NT2/D1 (cell line): ENCODE measurements around the gene ABCF3.

Experiments
- YY1 ChIP-seq: IDR thresholded peaks from 2 replicates; pipeline ENCODE4 v1.6.1; 2011; ENCODE audit not compliant: insufficient read length, insufficient read depth
- ZNF274 ChIP-seq: IDR thresholded peaks from 2 replicates; pipeline ENCODE4 v1.6.1; 2011; ENCODE audit warnings: mild to moderate bottlenecking, low read depth, low read length

GRCh38 chr3:184238246-184238818 lies 52.3 kb downstream of the ABCF3 start:
- no peak for TF ChIP-seq YY1
- TF ChIP-seq ZNF274 = no peak
